ELR (cell line): ENCODE data around the gene DEPDC7.
"Not testable (repeated sequence)": the region's sequence is repeated elsewhere in the genome, so short reads cannot be mapped to it uniquely, and the experiment has no call there.

Experiments
- DNase-seq: peaks from one replicate; pipeline ENCODE4 v3.0.0-alpha.2; 2015; ENCODE audit warnings: low read depth

Gene DEPDC7

GRCh38 chr11:33015621-33016551, at the start of gene DEPDC7:
DEPDC7 (plus strand) TSS chr11:33015878; CDS start chr11:33015956, 78 bp downstream.
- peak; percentile 90 for DNase-seq

GRCh38 chr11:32968541-32968940, 47.1 kb upstream of the DEPDC7 start:
- no peak for DNase-seq

GRCh38 chr11:32972233-32972632, 43.4 kb upstream of the DEPDC7 start:
- DNase-seq: not testable (repeated sequence)

- no peak for DNase-seq
Observed at GRCh38 chr11:32972781-32973180, 42.9 kb upstream of the DEPDC7 start.

- no peak for DNase-seq
Observed at GRCh38 chr11:32982626-32983025, 33.1 kb upstream of the DEPDC7 start.

GRCh38 chr11:32983506-32983905, 32.2 kb upstream of the DEPDC7 start:
- peak; percentile 10 for DNase-seq

GRCh38 chr11:32985600-32985999, 30.1 kb upstream of the DEPDC7 start:
- no peak for DNase-seq

GRCh38 chr11:32987851-32988250, 27.8 kb upstream of the DEPDC7 start:
- DNase-seq: no peak

- DNase-seq: no peak
Observed at GRCh38 chr11:32990481-32990880, 25.2 kb upstream of the DEPDC7 start.

- no peak for DNase-seq
Observed at GRCh38 chr11:32991427-32991826, 24.3 kb upstream of the DEPDC7 start.

- no peak for DNase-seq
Observed at GRCh38 chr11:32991898-32992297, 23.8 kb upstream of the DEPDC7 start.

- DNase-seq: peak; percentile 73
Observed at GRCh38 chr11:33000181-33000580, 15.5 kb upstream of the DEPDC7 start.

- peak; percentile 25 for DNase-seq
Observed at GRCh38 chr11:33001281-33001680, 14.4 kb upstream of the DEPDC7 start.

- DNase-seq: no peak
Observed at GRCh38 chr11:33001751-33002542, 13.7 kb upstream of the DEPDC7 start.

- no peak for DNase-seq
Observed at GRCh38 chr11:33005175-33005574, 10.5 kb upstream of the DEPDC7 start.

GRCh38 chr11:33006010-33006409, 9.7 kb upstream of the DEPDC7 start:
- DNase-seq: no peak

GRCh38 chr11:33013755-33014154, 1.9 kb upstream of the DEPDC7 start:
- no peak for DNase-seq

GRCh38 chr11:33016654-33017053, 976 bp downstream of the DEPDC7 start:
- DNase-seq: peak; percentile 43

- no peak for DNase-seq
Observed at GRCh38 chr11:33017478-33017877, 1.8 kb downstream of the DEPDC7 start.

- no peak for DNase-seq
Observed at GRCh38 chr11:33017965-33018364, 2.3 kb downstream of the DEPDC7 start.

- no peak for DNase-seq
Observed at GRCh38 chr11:33018840-33019239, 3.2 kb downstream of the DEPDC7 start.

GRCh38 chr11:33021501-33021900, 5.8 kb downstream of the DEPDC7 start:
- no peak for DNase-seq

GRCh38 chr11:33021937-33022336, 6.3 kb downstream of the DEPDC7 start:
- no peak for DNase-seq
